GM08714 (cell line): Measurements from ENCODE around the gene BMP4.
"Not testable (repeated sequence)": the region's sequence is repeated elsewhere in the genome, so short reads cannot be mapped to it uniquely, and the experiment has no call there.

ENCODE experiments used
- H3K4me3 ChIP-seq: fragments of 200-500 bp; sonication (Bioruptor generic); 2 replicates; pipeline ENCODE4 v1.5.1; 2014; ENCODE audit warnings: mild to moderate bottlenecking, low read length, inconsistent platforms
- ZNF274 ChIP-seq: IDR thresholded peaks from 2 replicates; pipeline ENCODE4 v1.6.1; 2012; ENCODE audit warnings: mild to moderate bottlenecking, low read depth, low read length

Gene BMP4

GRCh38 chr14:53956427-53957201 lies at the start of gene BMP4:
Gene BMP4, minus strand, starts transcription at chr14:53956825. Its CDS starts 4,603 bp downstream, at chr14:53952222.
- no peak for TF ChIP-seq ZNF274
- H3K4me3 ChIP-seq: no peak within 1 kb of the TSS; the same call in 1 of the 2 replicates

DNA sequence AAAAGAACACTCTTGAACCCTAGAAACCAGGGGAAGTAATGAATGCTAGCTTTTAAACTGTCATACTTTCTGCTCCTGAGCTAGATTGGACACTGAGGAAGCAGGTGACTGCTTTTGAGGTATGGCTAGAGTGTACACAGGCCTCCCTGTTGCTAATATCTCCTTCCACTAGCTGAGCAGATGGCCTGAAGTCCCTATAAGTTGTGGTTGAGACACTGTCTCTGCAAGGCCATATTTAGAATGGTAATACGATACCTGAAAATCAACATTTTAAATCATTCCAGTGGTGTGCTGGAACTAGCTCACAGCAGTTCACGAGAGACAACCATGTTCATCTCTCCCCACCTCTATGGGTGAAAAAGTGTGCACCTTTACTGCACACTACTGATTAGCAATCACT lies 46.4 kb upstream of the BMP4 start:
- H3K4me3 ChIP-seq: no peak overlapping the region
- no peak for TF ChIP-seq ZNF274

DNA sequence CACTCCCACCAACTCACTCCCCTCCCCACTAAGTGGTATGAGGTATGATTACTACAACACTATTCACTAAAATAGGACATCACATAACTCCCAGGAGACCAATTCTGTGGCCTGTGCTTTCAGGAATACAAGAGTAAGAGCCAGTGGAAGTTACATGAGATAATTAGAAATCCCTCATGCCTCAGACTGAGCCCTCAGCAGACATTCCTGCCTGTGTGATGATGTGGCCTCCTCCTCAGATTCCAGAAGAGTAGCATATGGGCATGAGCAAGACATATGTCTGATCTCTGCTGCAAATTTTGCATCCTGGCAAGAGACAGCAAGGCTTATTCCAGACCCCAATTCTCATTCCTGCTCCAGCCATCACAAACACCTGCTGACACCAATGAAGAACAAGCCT lies 46.0 kb upstream of the BMP4 start:
- H3K4me3 ChIP-seq: no peak overlapping the region
- TF ChIP-seq ZNF274: no peak

- no peak overlapping the region for H3K4me3 ChIP-seq
- no peak for TF ChIP-seq ZNF274
These were observed 44.7 kb upstream of the BMP4 start for GRCh38 chr14:54001189-54001878.

DNA sequence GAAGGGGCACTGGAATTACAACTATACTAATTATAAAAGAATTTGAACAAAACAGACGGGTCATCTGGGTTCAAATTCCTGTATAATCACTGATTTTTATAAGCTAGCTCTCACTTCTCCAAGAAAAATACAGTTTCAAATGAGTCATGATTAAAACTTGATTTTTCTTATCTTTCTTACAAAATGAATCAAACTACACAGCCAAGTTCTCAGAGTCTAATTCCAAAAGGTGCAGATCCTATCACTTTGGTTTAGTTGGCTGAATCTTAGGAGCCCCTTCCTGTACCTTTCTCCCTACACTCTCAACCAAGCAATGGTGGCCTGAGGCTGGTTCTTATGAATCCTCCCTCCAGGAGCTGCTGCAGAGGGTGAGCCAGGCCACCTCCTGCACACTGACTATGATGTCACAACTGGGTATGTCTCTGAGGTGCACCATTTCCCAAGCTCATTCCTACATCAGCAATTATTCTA lies 43.8 kb upstream of the BMP4 start:
- TF ChIP-seq ZNF274: no peak
- H3K4me3 ChIP-seq: no peak overlapping the region

DNA sequence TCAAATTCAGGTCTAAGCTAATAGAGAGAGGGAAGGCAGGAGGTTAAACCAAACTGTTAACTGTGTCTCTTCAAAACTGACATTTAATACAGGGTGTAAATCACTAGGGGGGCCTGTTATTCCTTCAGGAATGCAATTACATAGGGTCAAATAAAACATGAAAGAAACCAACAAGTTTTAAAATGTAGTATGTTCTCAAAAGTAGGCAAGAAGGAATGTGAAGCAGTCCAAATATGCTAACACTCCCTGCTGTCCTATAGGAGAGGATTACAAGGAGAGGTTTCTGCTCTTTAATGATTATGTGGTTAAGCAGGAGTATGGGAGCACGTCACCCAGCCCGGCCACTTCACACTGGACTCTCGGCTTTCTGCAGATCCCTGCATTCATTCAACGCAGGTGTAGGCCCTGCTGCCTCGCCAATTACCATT lies 42.5 kb upstream of the BMP4 start:
- no peak for TF ChIP-seq ZNF274
- no peak overlapping the region for H3K4me3 ChIP-seq

DNA sequence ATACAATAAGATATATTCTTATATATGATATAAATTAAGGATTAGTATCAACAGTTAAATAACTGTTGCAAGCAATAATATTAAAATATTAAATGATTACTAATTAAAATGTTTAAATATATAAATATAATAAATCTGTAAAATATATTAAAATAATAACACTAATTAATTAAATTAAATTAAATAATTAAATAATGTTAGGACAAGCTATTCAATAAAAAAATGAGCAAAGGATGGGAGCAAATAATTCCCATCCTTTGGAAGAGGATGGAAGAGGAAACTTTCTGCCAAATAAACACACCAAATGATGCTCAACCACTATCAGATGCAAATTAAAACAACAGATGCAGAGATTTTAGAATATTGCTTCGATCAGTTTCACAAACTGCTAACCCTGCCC lies 39.4 kb upstream of the BMP4 start:
- no peak for TF ChIP-seq ZNF274
- no peak overlapping the region for H3K4me3 ChIP-seq

GRCh38 chr14:53993920-53994607 lies 37.4 kb upstream of the BMP4 start:
- H3K4me3 ChIP-seq: no peak overlapping the region
- no peak for TF ChIP-seq ZNF274

DNA sequence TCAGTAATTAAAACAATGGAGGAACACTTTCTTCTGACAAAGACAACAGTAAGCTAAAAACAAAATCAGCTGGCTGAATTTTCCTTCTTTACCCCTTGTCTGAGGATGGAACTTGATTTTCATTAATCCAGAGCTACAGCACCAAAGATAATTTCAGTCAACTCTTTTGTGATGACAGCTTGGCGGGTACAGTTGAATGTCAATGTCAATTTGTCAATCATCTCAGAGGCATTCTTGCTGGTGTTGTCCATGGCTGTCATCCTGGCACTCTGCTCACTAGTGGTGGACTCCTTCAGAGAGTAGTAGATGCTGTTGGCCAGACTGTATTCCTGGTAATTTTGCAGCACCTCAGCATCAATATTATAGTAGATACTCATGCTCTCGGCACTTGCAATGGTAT lies 34.4 kb upstream of the BMP4 start:
- no peak overlapping the region for H3K4me3 ChIP-seq
- no peak for TF ChIP-seq ZNF274

- not testable (repeated sequence) for H3K4me3 ChIP-seq
These were observed 30.1 kb upstream of the BMP4 start for GRCh38 chr14:53986718-53987117.

DNA sequence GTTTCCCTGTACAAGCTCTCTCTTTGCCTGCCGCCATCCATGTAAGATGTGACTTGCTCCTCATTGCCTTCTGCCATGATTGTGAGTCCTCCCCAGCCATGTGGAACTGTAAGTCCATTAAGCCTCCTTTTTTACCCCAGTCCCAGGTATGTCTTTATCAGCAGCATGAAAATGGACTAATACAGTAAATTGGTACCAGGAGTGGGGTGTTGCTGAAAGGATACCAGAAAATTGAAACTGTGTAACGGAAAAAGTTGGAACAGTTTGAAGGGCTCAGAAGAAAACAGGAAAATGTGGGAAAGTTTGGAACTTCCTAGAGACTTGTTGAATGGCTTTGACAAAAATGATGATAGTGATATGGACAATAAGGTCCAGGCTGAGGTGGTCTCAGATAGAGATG lies 28.3 kb upstream of the BMP4 start:
- not testable (repeated sequence) for H3K4me3 ChIP-seq

DNA sequence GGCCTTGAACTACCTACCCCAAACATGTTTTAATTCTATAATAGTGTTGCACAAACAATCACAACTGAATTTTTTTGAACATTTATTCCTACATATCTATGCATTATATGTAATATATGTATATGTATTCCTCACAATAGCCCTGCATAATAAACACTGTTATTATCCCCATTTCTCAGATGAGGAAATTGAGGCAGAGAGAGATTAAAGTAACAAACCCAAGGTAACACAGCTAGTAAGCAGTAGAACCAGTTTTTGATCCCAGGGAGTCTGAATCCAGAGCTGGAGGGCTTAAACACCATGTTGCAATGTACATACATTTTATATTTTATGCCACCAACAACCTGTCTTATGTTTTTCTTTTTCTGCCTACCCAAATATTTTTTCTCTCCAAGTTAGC lies 26.5 kb upstream of the BMP4 start:
- no peak overlapping the region for H3K4me3 ChIP-seq
- no peak for TF ChIP-seq ZNF274

- no peak overlapping the region for H3K4me3 ChIP-seq
- no peak for TF ChIP-seq ZNF274
These were observed 25.9 kb upstream of the BMP4 start for GRCh38 chr14:53982546-53982945.

GRCh38 chr14:53979747-53980642 lies 23.4 kb upstream of the BMP4 start:
- no peak overlapping the region for H3K4me3 ChIP-seq
- TF ChIP-seq ZNF274: no peak
